H1 (cell line): Measurements from ENCODE around the gene LDLRAD3. TPM values are rescaled to one million over a fixed set of nuclear protein-coding genes. Genes with fewer than 3 reads are reported as not detected.

Experiments
- CTCF ChIA-PET: fragments of 300-600 bp; sonication (Branson Sonifier 250); formaldehyde crosslinking; loops from one replicate; lab custom pipeline; 2021; ENCODE audit not compliant: partially characterized antibody; lab: Charles Lee
- POLR2A ChIA-PET: fragments of 300-600 bp; sonication (Branson Sonifier 250); formaldehyde crosslinking; loops from one replicate; lab custom pipeline; 2021; ENCODE audit warnings: inconsistent platforms; ENCODE audit not compliant: partially characterized antibody; lab: Charles Lee
- DNase-seq, 2 experiments: peaks; one replicate each; pipeline versions ENCODE4 v3.0.0 to v3.0.0-alpha.2; 2010 to 2022; ENCODE audit warnings: low spot score in 2 of 2, low read depth in 1 of 2, mixed read lengths in 1 of 2
- FAIRE-seq: peaks from 2 replicates; lab custom pipeline; 2011; peaks lifted over from hg19 to GRCh38; lab: Jason Lieb, UNC
- H2AFZ ChIP-seq: 2 replicates; pipeline ENCODE4 v1.8.1; 2012; ENCODE audit warnings: low read length, inconsistent platforms
- H2AK5ac ChIP-seq: 2 replicates; pipeline ENCODE4 v1.6.1; 2013; ENCODE audit warnings: low read depth, low read length
- H2BK120ac ChIP-seq: replicated peaks from 2 replicates; pipeline ENCODE3; 2013; ENCODE audit warnings: low read depth, low read length, inconsistent platforms
- H2BK12ac ChIP-seq: 2 replicates; pipeline ENCODE4 v1.6.1; 2013; ENCODE audit warnings: low read depth, low read length
- H2BK15ac ChIP-seq: 2 replicates; pipeline ENCODE4 v1.6.1; 2013; ENCODE audit warnings: low read length
- H2BK20ac ChIP-seq: 2 replicates; pipeline ENCODE4 v1.6.1; 2013; ENCODE audit warnings: low read length
- H2BK5ac ChIP-seq: 2 replicates; pipeline ENCODE4 v1.6.1; 2013; ENCODE audit warnings: low read depth, low read length
- H3K14ac ChIP-seq: 2 replicates; pipeline ENCODE4 v1.6.1; 2013; ENCODE audit warnings: inconsistent platforms; ENCODE audit not compliant: insufficient read length
- H3K18ac ChIP-seq: 2 replicates; pipeline ENCODE4 v1.6.1; 2013; ENCODE audit warnings: low read length; ENCODE audit errors: extremely low read depth
- H3K23ac ChIP-seq: 2 replicates; pipeline ENCODE4 v1.6.1; 2013; ENCODE audit warnings: inconsistent platforms; ENCODE audit not compliant: insufficient read length
- H3K23me2 ChIP-seq: 2 replicates; pipeline ENCODE4 v1.6.1; 2013; ENCODE audit warnings: low read depth, low read length
- H3K27ac ChIP-seq: 2 replicates; pipeline ENCODE4 v1.6.1; 2011; ENCODE audit warnings: low read depth, low read length, inconsistent platforms
- H3K27me3 ChIP-seq, 4 experiments: replicated peaks in 1 of 4; 1 replicate in 1 of 4; 2 replicates in 3 of 4; pipeline versions ENCODE4 v1.6.1 to v1.8.1; 2011 to 2013; ENCODE audit warnings: low read length in 3 of 4, mild to moderate bottlenecking in 3 of 4, inconsistent platforms in 2 of 4, mixed read lengths in 2 of 4, moderate library complexity in 1 of 4; ENCODE audit not compliant: control insufficient read depth in 3 of 4, insufficient read depth in 3 of 4; ENCODE audit errors: extremely low read depth in 1 of 4
- H3K36me3 ChIP-seq, 4 experiments: 2 replicates each; pipeline versions ENCODE4 v1.6.1 to v1.8.1; 2011 to 2013; ENCODE audit warnings: mild to moderate bottlenecking in 4 of 4, low read length in 3 of 4, moderate library complexity in 2 of 4, control low read depth in 1 of 4, inconsistent platforms in 1 of 4; ENCODE audit not compliant: insufficient read depth in 4 of 4, control insufficient read depth in 2 of 4
- H3K4ac ChIP-seq: replicated peaks from 2 replicates; pipeline ENCODE3; 2013; ENCODE audit warnings: low read length, low read depth, mixed read lengths, inconsistent platforms; ENCODE audit not compliant: insufficient read length
- H3K4me1 ChIP-seq, 4 experiments: replicated peaks in 1 of 4; 1 replicate in 1 of 4; 2 replicates in 3 of 4; pipeline versions ENCODE4 v1.6.1 to v1.8.1; 2011 to 2013; ENCODE audit warnings: low read length in 3 of 4, inconsistent platforms in 2 of 4, mixed read lengths in 1 of 4; ENCODE audit not compliant: insufficient read depth in 4 of 4, control insufficient read depth in 3 of 4
- H3K4me2 ChIP-seq, 2 experiments: 2 replicates each; pipeline versions ENCODE4 v1.6.1 to v1.8.1; 2011 to 2013; ENCODE audit warnings: low read depth in 2 of 2, low read length in 2 of 2, control low read depth in 1 of 2, inconsistent platforms in 1 of 2, mild to moderate bottlenecking in 1 of 2; ENCODE audit not compliant: insufficient read depth in 1 of 2
- H3K4me3 ChIP-seq, 4 experiments: fragments of 200-600, 300-600 bp in 1 of 4; sonication (generic), shearing (Covaris generic), sonication (Bioruptor Twin) in 1 of 4; 2 replicates each; pipeline versions ENCODE4 v1.5.1 to v1.8.1; 2011 to 2016; ENCODE audit warnings: low read length in 4 of 4, low read depth in 3 of 4, control low read depth in 2 of 4, inconsistent platforms in 2 of 4, mild to moderate bottlenecking in 2 of 4, mixed read lengths in 1 of 4, moderate library complexity in 1 of 4; ENCODE audit not compliant: insufficient read depth in 2 of 4; ENCODE audit errors: extremely low read depth in 1 of 4
- H3K56ac ChIP-seq: replicated peaks from 2 replicates; pipeline ENCODE3; 2013; ENCODE audit warnings: low read depth, mild to moderate bottlenecking, mixed read lengths, low read length, inconsistent platforms; ENCODE audit not compliant: insufficient read length
- H3K79me1 ChIP-seq: 2 replicates; pipeline ENCODE4 v1.6.1; 2013; ENCODE audit warnings: low read depth, low read length, control low read depth
- H3K79me2 ChIP-seq, 2 experiments: 2 replicates each; pipeline versions ENCODE4 v1.6.1 to v1.8.1; 2012 to 2013; ENCODE audit warnings: low read length in 2 of 2, mild to moderate bottlenecking in 2 of 2, inconsistent platforms in 1 of 2; ENCODE audit not compliant: insufficient read depth in 2 of 2, control insufficient read depth in 1 of 2
- H3K9ac ChIP-seq, 4 experiments: replicated peaks in 1 of 4; 1 replicate in 1 of 4; 2 replicates in 3 of 4; pipeline versions ENCODE4 v1.6.1 to v1.8.1; 2011 to 2013; ENCODE audit warnings: low read depth in 3 of 4, low read length in 3 of 4, control low read depth in 2 of 4, mild to moderate bottlenecking in 2 of 4, moderate library complexity in 2 of 4, inconsistent platforms in 1 of 4; ENCODE audit errors: extremely low read depth in 1 of 4
- H3K9me3 ChIP-seq, 2 experiments: 2 replicates each; pipeline versions ENCODE4 v1.6.1 to v1.8.1; 2012 to 2013; ENCODE audit warnings: mild to moderate bottlenecking in 2 of 2, moderate library complexity in 2 of 2, control low read depth in 1 of 2, inconsistent platforms in 1 of 2, low read depth in 1 of 2, low read length in 1 of 2, mixed read lengths in 1 of 2; ENCODE audit not compliant: insufficient read depth in 2 of 2
- H4K20me1 ChIP-seq, 2 experiments: replicated peaks in 1 of 2; 2 replicates each; pipeline versions ENCODE3 to v1.8.1; 2011 to 2013; ENCODE audit warnings: inconsistent platforms in 2 of 2, low read length in 2 of 2, mild to moderate bottlenecking in 1 of 2; ENCODE audit not compliant: insufficient read depth in 2 of 2, control insufficient read depth in 1 of 2
- H4K5ac ChIP-seq: 2 replicates; pipeline ENCODE4 v1.6.1; 2013; ENCODE audit warnings: low read length, low read depth, mixed read lengths, inconsistent platforms; ENCODE audit not compliant: insufficient read length
- H4K8ac ChIP-seq: 2 replicates; pipeline ENCODE4 v1.8.0; 2013; ENCODE audit warnings: mild to moderate bottlenecking, moderate library complexity, low read length, inconsistent platforms; ENCODE audit not compliant: insufficient read depth; ENCODE audit errors: extremely low read depth
- H4K91ac ChIP-seq: replicated peaks from 2 replicates; pipeline ENCODE3; 2013; ENCODE audit warnings: low read length, mixed read lengths, inconsistent platforms; ENCODE audit not compliant: insufficient read length
- CREB1 ChIP-seq: IDR thresholded peaks from 2 replicates; pipeline ENCODE4 v1.6.1; 2012; ENCODE audit warnings: inconsistent platforms
- EGR1 ChIP-seq: IDR thresholded peaks from 2 replicates; pipeline ENCODE4 v1.6.1; 2011; ENCODE audit warnings: low read depth, low read length, borderline replicate concordance
- HDAC2 ChIP-seq, 2 experiments: fragments of 300-600 bp in 1 of 2; sonication (generic) in 1 of 2; IDR thresholded peaks; 2 replicates each; pipeline ENCODE4 v1.6.1; 2011 to 2012; ENCODE audit warnings: low read depth in 2 of 2, low read length in 2 of 2, mild to moderate bottlenecking in 2 of 2, moderate library complexity in 2 of 2, borderline replicate concordance in 1 of 2, inconsistent platforms in 1 of 2
- KDM4A ChIP-seq: IDR thresholded peaks from one replicate; pipeline ENCODE4 v1.7.1; 2012; ENCODE audit warnings: low read depth, mild to moderate bottlenecking, moderate library complexity, low read length, inconsistent platforms; ENCODE audit not compliant: severe bottlenecking
- RBBP5 ChIP-seq: IDR thresholded peaks from 2 replicates; pipeline ENCODE4 v1.7.1; 2012; ENCODE audit warnings: low read depth, mild to moderate bottlenecking, inconsistent platforms, low read length, moderate library complexity, borderline replicate concordance
- WGBS, 2 experiments: shearing (Covaris generic) in 1 of 2; methylation state at CpG; one replicate each; pipeline versions ENCODE4 v1.1.6 to v1.1.7; 2013 to 2015; ENCODE audit warnings: low lambda C conversion rate in 2 of 2, mixed read lengths in 2 of 2, inconsistent platforms in 1 of 2, low coverage in 1 of 2, missing lambda C conversion rate in 1 of 2; ENCODE audit not compliant: insufficient replicate concordance in 2 of 2, insufficient coverage in 1 of 2, insufficient read length in 1 of 2; ENCODE audit errors: extremely low coverage in 1 of 2, missing lambda C conversion rate in 1 of 2; 5-methylcytosine and 5-hydroxymethylcytosine counted together
- polyA plus RNA-seq, 7 experiments: library from polyadenylated mRNA; depleted of rRNA in 3 of 7; stranded (reverse) in 5 of 7; unstranded in 2 of 7; fragments of >200 nt in 5 of 7; fragments of 200-250 nt in 2 of 7; gene quantifications; 1 replicate in 5 of 7; 2 replicates in 1 of 7; 4 replicates in 1 of 7; pipeline versions ENCODE4 v1.2.1 to v1.2.3, GENCODE V29; 2011 to 2013; ENCODE audit warnings: missing spikeins in 2 of 7, mixed read lengths in 2 of 7
- total RNA-seq: library from RNA; stranded (reverse); fragmentation: NEBNext Ultra II Directional; extraction: Animal tissue kit (Norgen Biotek cat#: 25700); gene quantifications from 2 replicates; pipeline ENCODE4 v1.2.1, GENCODE V29; 2021
- TF ChIP-seq, protein P1 (sequence below): IDR thresholded peaks from 2 replicates; pipeline ENCODE4 v1.6.1; 2011; ENCODE audit warnings: low read length, improper control_type of control experiment
- TF ChIP-seq, protein P2 (sequence below): IDR thresholded peaks from 2 replicates; pipeline ENCODE4 v1.6.1; 2012; ENCODE audit warnings: low read length, inconsistent platforms
- TF ChIP-seq, protein P3 (sequence below), 3 experiments: IDR thresholded peaks; 1 replicate in 2 of 3; 2 replicates in 1 of 3; pipeline versions ENCODE4 v1.5.1 to v1.6.1; 2011; ENCODE audit warnings: low read length in 3 of 3, mild to moderate bottlenecking in 3 of 3, inconsistent platforms in 2 of 3, low read depth in 1 of 3, moderate library complexity in 1 of 3; ENCODE audit not compliant: insufficient read depth in 1 of 3; ENCODE audit errors: control extremely low read depth in 1 of 3

Gene LDLRAD3
- total and polyA plus RNA-seq, 2 of the 8 experiments (the other 6 are each of a cell fraction or from before 2014, with no cell fraction given), result 18.6 to 22.8 TPM

DNA sequence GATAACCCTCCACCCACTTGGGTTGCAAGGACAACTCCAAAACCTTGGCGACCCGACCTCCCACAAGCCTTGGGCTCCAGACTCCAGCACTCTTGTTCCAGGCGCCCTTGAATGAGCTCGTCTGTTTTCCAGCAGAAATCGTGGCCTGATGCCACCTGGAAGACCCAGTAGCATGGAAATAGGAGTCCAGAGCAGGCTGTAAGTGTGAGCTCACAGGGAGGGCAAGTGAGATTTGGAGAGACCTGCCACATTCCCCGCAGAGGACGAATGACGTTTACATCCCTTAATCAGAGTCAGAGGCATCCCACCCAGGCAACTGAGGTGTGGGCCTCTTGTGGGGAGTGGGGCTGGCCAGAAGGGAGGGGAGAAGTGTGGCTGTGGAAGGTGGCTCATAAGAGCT is 71.9 kb downstream of the LDLRAD3 start:
- TF ChIP-seq, protein P1, sequence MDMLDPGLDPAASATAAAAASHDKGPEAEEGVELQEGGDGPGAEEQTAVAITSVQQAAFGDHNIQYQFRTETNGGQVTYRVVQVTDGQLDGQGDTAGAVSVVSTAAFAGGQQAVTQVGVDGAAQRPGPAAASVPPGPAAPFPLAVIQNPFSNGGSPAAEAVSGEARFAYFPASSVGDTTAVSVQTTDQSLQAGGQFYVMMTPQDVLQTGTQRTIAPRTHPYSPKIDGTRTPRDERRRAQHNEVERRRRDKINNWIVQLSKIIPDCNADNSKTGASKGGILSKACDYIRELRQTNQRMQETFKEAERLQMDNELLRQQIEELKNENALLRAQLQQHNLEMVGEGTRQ, result no peak
- TF ChIP-seq, protein P2, sequence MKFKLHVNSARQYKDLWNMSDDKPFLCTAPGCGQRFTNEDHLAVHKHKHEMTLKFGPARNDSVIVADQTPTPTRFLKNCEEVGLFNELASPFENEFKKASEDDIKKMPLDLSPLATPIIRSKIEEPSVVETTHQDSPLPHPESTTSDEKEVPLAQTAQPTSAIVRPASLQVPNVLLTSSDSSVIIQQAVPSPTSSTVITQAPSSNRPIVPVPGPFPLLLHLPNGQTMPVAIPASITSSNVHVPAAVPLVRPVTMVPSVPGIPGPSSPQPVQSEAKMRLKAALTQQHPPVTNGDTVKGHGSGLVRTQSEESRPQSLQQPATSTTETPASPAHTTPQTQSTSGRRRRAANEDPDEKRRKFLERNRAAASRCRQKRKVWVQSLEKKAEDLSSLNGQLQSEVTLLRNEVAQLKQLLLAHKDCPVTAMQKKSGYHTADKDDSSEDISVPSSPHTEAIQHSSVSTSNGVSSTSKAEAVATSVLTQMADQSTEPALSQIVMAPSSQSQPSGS, result no peak
- TF ChIP-seq HDAC2 (IDR thresholded peaks at IDR 0.05; ENCODE audit: borderline replicate concordance in 1 of 2, low read depth in 2 of 2, low read length in 2 of 2) (no peak), CREB1 (no peak), RBBP5 (no peak), KDM4A (no peak), EGR1 (no peak)
- TF ChIP-seq, protein P3, sequence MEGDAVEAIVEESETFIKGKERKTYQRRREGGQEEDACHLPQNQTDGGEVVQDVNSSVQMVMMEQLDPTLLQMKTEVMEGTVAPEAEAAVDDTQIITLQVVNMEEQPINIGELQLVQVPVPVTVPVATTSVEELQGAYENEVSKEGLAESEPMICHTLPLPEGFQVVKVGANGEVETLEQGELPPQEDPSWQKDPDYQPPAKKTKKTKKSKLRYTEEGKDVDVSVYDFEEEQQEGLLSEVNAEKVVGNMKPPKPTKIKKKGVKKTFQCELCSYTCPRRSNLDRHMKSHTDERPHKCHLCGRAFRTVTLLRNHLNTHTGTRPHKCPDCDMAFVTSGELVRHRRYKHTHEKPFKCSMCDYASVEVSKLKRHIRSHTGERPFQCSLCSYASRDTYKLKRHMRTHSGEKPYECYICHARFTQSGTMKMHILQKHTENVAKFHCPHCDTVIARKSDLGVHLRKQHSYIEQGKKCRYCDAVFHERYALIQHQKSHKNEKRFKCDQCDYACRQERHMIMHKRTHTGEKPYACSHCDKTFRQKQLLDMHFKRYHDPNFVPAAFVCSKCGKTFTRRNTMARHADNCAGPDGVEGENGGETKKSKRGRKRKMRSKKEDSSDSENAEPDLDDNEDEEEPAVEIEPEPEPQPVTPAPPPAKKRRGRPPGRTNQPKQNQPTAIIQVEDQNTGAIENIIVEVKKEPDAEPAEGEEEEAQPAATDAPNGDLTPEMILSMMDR (IDR thresholded peaks at IDR 0.05; ENCODE audit: control extremely low read depth in 1 of 3, insufficient read depth in 1 of 3, low read depth in 1 of 3, low read length in 3 of 3), result no peak
- no peak overlapping the region for H4K5ac ChIP-seq
- H3K79me2 ChIP-seq, result peaks cover 0 to 65% of the 10 kb centered on the region in 2 experiments; a peak in 3 of 4 replicates
- H3K4me3 ChIP-seq, result no peak overlapping the region
- no peak overlapping the region for H2BK12ac ChIP-seq
- H3K23me2 ChIP-seq, result no peaks in the 10 kb centered on the region
- H3K14ac ChIP-seq, result no peak overlapping the region
- no peak for DNase-seq
- H4K8ac ChIP-seq, result no peak overlapping the region; the same call in 1 of the 2 replicates
- no peak for FAIRE-seq
- H3K18ac ChIP-seq, result no peak overlapping the region
- no peak overlapping the region for H3K23ac ChIP-seq
- H2BK120ac ChIP-seq, result no peak overlapping the region
- H4K20me1 ChIP-seq, result peaks cover 0 to under 1% of the 10 kb centered on the region in 2 experiments
- H3K79me1 ChIP-seq, result peaks cover 2% of the 10 kb centered on the region; the same call in 1 of the 2 replicates
- H3K56ac ChIP-seq, result no peak overlapping the region
- WGBS, 2 experiments, result 94% methylated on average over 8 of the region's 8 CpGs; no CpG with 5 or more reads in 1 of the 2 experiments
- H3K27ac ChIP-seq, result no peak overlapping the region
- H4K91ac ChIP-seq, result no peak overlapping the region
- H3K27me3 ChIP-seq, result no peaks in the 10 kb centered on the region
- no peak overlapping the region for H3K4ac ChIP-seq
- H2BK5ac ChIP-seq, result no peak overlapping the region
- no peak overlapping the region for H2BK15ac ChIP-seq
- POLR2A ChIA-PET, result no interaction called here
- no peak overlapping the region for H2BK20ac ChIP-seq
- CTCF ChIA-PET, result interaction anchor here (0.7 to 2.7 kb wide), 5 partner anchors 13 to 195 kb away, joined by 3 to 10 read pairs (median 6); no protein-coding TSS in a partner anchor
- no peak overlapping the region for H2AFZ ChIP-seq
- H2AK5ac ChIP-seq, result no peak overlapping the region
- H3K4me2 ChIP-seq, result no peak overlapping the region
- no peaks in the 10 kb centered on the region for H3K9me3 ChIP-seq
- no peaks in the 10 kb centered on the region for H3K36me3 ChIP-seq
- no peak overlapping the region for H3K9ac ChIP-seq
- peaks cover 0 to 11% (median 2%) of the 10 kb centered on the region in 4 experiments; a peak in 3 of 7 replicates for H3K4me1 ChIP-seq
